ENCODE data around the gene TSC22D1.
"Not testable (repeated sequence)": the region's sequence is repeated elsewhere in the genome, so short reads cannot be mapped to it uniquely, and the experiment has no call there.

TSC22D1 gene

GRCh38 chr13:44516771-44517170 is 59.4 kb downstream of the TSC22D1 start:
- H3K4me3 ChIP-seq (ENCODE audit: severe bottlenecking): no peak overlapping the region
- TF ChIP-seq CTCF (IDR thresholded peaks at IDR 0.05; ENCODE audit: poor library complexity, severe bottlenecking): no peak
- no peak for ATAC-seq (ENCODE audit: low read depth)
- no peaks in the 10 kb centered on the region for H3K4me1 ChIP-seq (ENCODE audit: insufficient read depth, poor library complexity, severe bottlenecking)
- peaks cover 4% of the 10 kb centered on the region; the same call in 1 of the 2 replicates for H3K36me3 ChIP-seq (ENCODE audit: low read depth)
- H3K27me3 ChIP-seq (ENCODE audit: insufficient read depth, poor library complexity, severe bottlenecking): no peaks in the 10 kb centered on the region
- no peak overlapping the region for H3K27ac ChIP-seq (ENCODE audit: poor library complexity, severe bottlenecking)
- H3K9me3 ChIP-seq (ENCODE audit: severe bottlenecking): no peaks in the 10 kb centered on the region
- DNase-seq (ENCODE audit: low spot score): no peak

- peaks cover 4% of the 10 kb centered on the region; the same call in 1 of the 2 replicates for H3K36me3 ChIP-seq (ENCODE audit: low read depth)
- TF ChIP-seq CTCF (IDR thresholded peaks at IDR 0.05; ENCODE audit: poor library complexity, severe bottlenecking): no peak
- H3K4me1 ChIP-seq (ENCODE audit: insufficient read depth, poor library complexity, severe bottlenecking): no peaks in the 10 kb centered on the region
- no peaks in the 10 kb centered on the region for H3K27me3 ChIP-seq (ENCODE audit: insufficient read depth, poor library complexity, severe bottlenecking)
- no peak overlapping the region for H3K4me3 ChIP-seq (ENCODE audit: severe bottlenecking)
- no peak for ATAC-seq (ENCODE audit: low read depth)
- H3K9me3 ChIP-seq (ENCODE audit: severe bottlenecking): no peaks in the 10 kb centered on the region
- no peak overlapping the region for H3K27ac ChIP-seq (ENCODE audit: poor library complexity, severe bottlenecking)
- DNase-seq (ENCODE audit: low spot score): no peak
These were observed 61.9 kb downstream of the TSC22D1 start for GRCh38 chr13:44514278-44514677.

- ATAC-seq (ENCODE audit: low read depth); DNase-seq (ENCODE audit: low spot score); H3K27ac ChIP-seq (ENCODE audit: poor library complexity, severe bottlenecking); H3K4me3 ChIP-seq (ENCODE audit: severe bottlenecking); H3K9me3 ChIP-seq (ENCODE audit: severe bottlenecking); H3K4me1 ChIP-seq (ENCODE audit: insufficient read depth, poor library complexity, severe bottlenecking); H3K36me3 ChIP-seq (ENCODE audit: low read depth); H3K27me3 ChIP-seq (ENCODE audit: insufficient read depth, poor library complexity, severe bottlenecking): not testable (repeated sequence)
These were observed 66.3 kb downstream of the TSC22D1 start for GRCh38 chr13:44509853-44510252.

- no peaks in the 10 kb centered on the region; the same call in 1 of the 2 replicates for H3K36me3 ChIP-seq (ENCODE audit: low read depth)
- H3K9me3 ChIP-seq (ENCODE audit: severe bottlenecking): no peaks in the 10 kb centered on the region
- no peak for TF ChIP-seq CTCF (IDR thresholded peaks at IDR 0.05; ENCODE audit: poor library complexity, severe bottlenecking)
- H3K27ac ChIP-seq (ENCODE audit: poor library complexity, severe bottlenecking): no peak overlapping the region
- no peak overlapping the region for H3K4me3 ChIP-seq (ENCODE audit: severe bottlenecking)
- no peak for ATAC-seq (ENCODE audit: low read depth)
- no peak for DNase-seq (ENCODE audit: low spot score)
- H3K27me3 ChIP-seq (ENCODE audit: insufficient read depth, poor library complexity, severe bottlenecking): no peaks in the 10 kb centered on the region
- H3K4me1 ChIP-seq (ENCODE audit: insufficient read depth, poor library complexity, severe bottlenecking): no peaks in the 10 kb centered on the region
These were observed 67.5 kb downstream of the TSC22D1 start for GRCh38 chr13:44508562-44509077.

GRCh38 chr13:44507639-44508038 is 68.5 kb downstream of the TSC22D1 start:
- ATAC-seq (ENCODE audit: low read depth) (no peak), DNase-seq (ENCODE audit: low spot score) (no peak)
- H3K4me3 ChIP-seq (ENCODE audit: severe bottlenecking): no peak overlapping the region
- TF ChIP-seq CTCF (IDR thresholded peaks at IDR 0.05; ENCODE audit: poor library complexity, severe bottlenecking): no peak
- no peak overlapping the region for H3K27ac ChIP-seq (ENCODE audit: poor library complexity, severe bottlenecking)
- no peaks in the 10 kb centered on the region for H3K27me3 ChIP-seq (ENCODE audit: insufficient read depth, poor library complexity, severe bottlenecking)
- no peaks in the 10 kb centered on the region for H3K9me3 ChIP-seq (ENCODE audit: severe bottlenecking)
- H3K36me3 ChIP-seq (ENCODE audit: low read depth): no peaks in the 10 kb centered on the region
- H3K4me1 ChIP-seq (ENCODE audit: insufficient read depth, poor library complexity, severe bottlenecking): no peaks in the 10 kb centered on the region
